HG02970 (cell line): ENCODE results near the gene NUP93.

Experiments used
- ATAC-seq: cut with Tn5 transposase; IDR thresholded peaks from one replicate; pipeline ENCODE4 v1.9.1; 2021; ENCODE audit warnings: mild to moderate bottlenecking, moderate library complexity, moderate number of reproducible peaks; ENCODE audit not compliant: unreplicated experiment, low FRiP score

NUP93 gene

DNA sequence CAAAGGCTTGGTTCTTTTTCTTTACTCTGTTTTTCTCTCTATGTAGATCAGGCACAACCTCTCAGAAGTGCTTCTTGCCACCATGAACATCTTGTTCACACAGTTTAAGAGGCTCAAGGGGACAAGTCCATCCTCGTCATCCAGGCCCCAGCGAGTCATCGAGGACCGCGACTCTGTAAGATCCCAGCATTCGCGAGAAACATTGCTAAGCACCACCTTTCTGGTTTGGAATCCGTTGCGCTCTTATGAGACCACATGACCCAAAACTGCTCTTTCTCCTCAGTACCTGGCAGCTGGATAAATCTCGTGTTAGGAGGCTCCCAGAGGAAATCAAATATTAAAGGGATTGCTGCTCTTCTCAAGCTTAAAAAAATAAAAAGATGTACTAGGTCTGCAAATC lies 111.7 kb downstream of the NUP93 start:
- ATAC-seq = no peak

DNA sequence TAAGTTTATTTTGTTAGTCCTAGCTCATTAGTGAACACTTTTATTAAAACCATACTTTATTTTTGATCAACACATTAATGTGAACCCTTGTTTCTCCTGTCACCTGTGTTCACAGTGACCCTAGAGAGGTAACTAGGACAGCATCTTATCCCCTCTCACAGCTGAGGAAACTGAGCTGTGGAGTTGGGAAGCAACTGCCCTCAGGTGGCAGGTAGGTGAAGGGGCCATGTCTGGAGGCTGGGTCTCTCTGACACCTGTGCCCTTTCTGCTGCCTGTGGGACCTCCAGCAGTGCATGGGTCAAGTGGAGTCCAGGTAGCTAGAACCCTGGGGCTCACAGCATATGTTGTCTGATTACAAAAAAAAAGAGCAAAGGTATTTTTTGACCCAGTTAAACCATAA lies 112.2 kb downstream of the NUP93 start:
- no peak for ATAC-seq

- ATAC-seq = no peak
Measured at GRCh38 chr16:56844056-56844455, 114.1 kb downstream of the NUP93 start.

DNA sequence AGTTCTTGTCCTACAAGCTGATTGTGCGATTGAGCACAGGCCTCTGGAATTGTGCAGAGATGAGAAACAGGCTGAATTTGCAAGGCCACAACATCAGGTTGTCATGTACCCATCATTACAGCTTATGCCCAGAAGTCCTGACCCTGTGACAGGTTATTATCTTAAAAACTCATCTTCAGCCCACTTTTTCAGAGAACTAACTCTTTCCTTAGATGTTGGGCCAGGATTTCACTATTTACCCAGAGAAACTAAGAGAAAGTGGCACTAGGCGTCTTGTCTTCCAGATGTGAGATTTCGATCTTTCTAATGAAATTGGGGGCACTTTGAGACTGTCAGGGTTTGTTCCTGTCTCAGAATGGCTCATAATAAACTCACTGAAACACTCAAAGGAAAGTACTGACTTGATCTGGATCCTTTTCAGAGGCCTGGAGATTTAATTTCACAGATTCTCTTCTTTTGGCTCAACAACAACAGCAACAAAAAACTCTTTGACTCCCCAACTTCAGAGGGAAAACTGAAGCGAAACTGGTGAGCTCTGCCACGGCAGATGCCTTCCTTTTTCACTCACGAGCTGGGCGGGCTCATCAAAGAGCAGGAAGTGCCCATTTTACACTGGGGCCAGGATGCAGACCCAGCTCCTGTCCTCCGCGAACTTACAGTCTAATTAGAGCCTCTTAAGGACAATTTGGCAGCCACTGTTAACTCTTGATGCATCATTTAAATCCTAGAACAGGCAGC lies 117.4 kb downstream of the NUP93 start:
- ATAC-seq = no peak

DNA sequence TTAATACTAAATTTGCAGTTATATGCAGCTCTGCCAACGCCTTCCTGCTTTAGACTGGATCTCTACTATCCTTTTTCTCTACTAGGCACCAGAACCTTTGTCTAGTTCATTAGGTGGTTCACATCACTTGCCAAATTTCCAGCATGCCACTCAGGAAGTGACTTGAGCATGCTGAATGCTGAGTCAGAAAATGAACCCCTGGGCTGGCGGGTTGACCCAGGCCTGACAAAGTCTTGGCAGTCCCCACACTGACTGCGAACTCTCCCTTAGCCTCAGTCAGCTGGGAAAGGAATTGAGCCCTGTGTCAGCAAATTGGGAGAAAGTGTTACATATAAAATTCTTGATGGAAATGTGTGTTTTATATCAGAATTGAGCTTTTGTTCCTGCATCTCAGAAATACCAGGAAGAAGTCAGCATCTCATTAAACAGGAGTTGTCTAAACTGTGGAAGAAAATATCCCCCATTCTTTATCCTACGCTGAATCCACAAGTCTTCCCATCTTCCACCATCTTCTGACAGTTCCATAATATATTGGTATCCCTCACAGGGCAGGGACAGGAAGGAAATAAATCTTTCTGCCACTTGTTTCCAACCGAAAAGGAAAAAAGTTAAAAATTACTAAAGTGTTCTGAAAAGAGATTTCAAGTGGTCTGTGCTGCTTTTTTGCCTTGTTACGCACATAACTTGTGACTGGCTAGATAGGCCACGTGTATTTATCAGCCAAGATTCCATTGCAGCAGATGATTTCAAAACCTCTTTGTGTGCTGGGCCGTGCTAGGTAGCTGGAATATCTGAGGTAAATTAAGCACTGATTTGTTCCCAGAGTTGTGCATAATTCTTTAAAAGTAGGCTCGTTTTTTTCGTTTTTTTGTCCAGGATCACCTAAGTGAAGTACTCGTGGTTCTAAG lies 118.4 kb downstream of the NUP93 start:
- no peak for ATAC-seq

DNA sequence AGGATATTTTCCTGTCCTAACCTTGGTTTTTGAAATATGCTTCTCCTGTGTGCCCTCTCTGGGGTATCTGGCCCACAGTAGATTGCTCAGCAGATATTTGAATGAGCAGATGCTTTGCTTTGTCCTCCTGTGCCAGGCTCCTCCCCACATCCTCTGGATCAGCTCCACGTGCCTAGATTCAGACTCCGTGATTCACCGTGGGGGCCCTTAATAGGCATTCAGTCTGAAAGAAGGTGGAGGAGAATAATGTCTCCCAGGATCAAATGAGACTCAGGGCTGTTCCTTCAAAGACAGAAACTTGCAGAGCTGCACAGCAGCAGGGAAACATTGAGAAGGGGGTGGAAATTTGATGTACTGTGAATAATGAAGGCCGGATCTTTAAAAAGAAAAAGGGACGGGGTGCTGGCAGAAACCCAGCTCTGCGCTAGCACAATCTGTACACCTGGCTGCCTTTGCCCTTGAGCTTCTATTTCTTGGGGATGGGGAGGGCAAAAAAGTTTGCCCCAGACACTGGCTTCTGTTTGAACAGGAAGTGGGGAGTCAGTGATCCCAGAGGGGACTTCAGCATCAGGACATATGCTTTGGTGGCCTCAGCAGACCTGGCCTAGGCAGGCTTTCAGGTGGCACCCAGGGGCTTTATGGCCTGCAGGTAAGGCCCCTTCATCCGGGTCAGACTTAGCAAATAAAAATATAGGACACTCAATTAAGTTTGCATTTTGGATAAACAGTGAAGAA lies 119.2 kb downstream of the NUP93 start:
- no peak for ATAC-seq

- ATAC-seq = no peak
Measured at GRCh38 chr16:56849690-56850680, 120.1 kb downstream of the NUP93 start.

GRCh38 chr16:56851671-56852400 lies 121.9 kb downstream of the NUP93 start:
- ATAC-seq = no peak

DNA sequence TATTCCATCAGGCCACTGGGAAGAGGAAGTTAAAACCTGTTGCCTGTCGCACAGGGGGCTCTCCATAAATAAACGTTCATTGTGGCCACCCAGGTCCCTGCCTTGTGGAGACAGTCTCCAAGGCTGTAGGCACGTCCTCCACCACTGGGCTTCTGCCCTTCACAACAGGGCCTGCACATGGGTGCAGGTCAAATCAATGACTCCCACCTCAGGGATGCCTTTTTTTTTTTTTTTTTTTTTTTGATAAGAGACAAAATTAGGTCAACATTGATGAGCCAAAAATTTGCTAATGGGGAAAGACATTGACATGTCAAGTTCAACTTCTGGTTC lies 122.4 kb downstream of the NUP93 start:
- no peak for ATAC-seq

- no peak for ATAC-seq
Measured at GRCh38 chr16:56852968-56853367, 123.0 kb downstream of the NUP93 start.

- ATAC-seq = no peak
Measured at GRCh38 chr16:56855201-56855600, 125.3 kb downstream of the NUP93 start.

DNA sequence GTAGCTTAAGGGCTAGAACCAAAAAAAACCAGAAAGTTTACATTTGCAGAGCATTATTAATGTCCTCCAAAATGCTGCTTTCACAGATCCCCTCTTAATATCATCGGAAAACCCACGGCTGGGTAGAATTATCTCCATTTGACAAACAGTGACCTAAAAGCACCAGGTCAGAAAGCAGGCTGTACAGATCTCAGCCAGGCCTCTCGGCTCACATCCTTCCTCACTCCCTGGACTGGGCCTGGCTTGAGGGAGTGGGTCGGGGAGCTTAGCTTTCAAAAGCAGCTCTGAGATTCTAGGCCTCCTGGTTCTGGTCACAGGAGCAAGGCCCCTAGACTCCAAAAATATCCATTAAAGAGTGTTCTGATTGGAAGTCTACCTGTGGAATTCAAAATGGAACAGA lies 126.0 kb downstream of the NUP93 start:
- ATAC-seq = no peak

DNA sequence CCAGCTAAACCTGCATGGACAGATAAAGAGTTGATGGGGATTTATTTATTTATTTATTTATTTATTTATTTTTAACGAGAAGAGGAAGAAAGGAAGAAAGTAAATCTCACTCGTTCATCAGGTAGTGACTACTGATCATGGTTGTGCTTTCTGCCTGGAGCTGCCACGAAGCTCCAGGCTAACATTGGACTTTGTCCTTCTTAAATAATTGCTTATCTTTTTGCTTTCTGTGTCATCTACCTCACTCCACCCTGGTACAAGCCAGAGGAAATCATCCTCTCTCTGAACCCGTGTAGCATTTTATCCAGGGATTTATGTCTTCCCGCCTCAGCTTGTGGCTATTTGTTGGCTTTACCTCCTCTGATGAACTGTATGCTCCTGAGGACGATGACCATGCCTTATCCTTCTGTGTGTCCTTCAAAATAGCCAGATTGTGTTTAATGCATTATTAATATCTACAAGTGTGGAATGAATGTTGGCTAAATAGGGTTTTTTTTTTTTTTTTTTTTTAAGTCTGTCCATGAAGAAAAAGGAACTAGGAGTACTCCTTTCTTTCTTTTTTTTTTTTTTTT lies 127.0 kb downstream of the NUP93 start:
- no peak for ATAC-seq

- no peak for ATAC-seq
Measured at GRCh38 chr16:56858374-56858773, 128.4 kb downstream of the NUP93 start.

GRCh38 chr16:56859636-56860035 lies 129.7 kb downstream of the NUP93 start:
- ATAC-seq = no peak

- ATAC-seq = no peak
Measured at GRCh38 chr16:56860226-56861020, 130.5 kb downstream of the NUP93 start.

DNA sequence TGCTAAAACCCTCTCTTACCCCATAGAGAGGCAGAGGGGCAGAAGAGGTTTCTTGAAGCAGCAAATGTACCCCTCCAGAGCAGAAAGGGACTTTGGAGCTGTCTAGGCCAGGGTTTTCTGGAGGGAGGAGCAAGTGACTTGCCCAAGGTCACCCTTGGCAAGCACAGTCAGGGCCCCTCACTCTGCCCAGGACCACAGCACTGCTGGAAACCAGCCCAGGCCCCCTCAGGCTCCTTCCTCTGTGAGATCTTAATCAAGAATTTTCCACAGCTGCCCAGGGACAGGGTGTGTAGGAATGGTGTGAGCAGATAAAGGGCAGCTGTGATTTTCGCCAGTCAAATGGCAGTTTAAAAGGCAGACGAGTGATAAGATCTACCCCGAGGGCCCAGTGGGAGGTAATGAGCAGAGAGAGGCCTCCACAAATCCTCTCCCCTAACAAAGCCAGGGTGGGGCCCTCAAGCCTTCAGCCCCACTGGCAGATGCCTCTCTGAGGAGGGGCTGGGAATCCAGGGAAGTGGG lies 131.2 kb downstream of the NUP93 start:
- ATAC-seq = no peak

DNA sequence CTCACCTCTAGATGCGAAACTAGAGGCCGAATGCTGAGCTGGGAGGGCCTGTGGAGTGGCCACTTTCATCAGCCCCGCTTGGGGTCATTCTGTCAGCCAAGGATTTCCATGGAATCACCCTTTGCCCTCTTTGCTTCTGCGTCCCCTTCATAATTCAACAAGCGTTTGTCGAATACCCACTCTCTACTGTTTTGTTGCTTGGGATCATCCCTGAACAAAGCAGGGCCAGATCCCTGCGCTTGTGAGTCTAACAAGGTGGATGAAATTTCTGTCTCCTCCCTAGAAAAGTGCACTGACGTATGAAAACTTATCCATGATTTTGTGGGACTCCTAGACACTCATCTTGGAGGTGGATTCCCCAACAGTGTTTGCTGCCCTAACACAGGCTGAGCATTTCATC lies 131.8 kb downstream of the NUP93 start:
- no peak for ATAC-seq
